SK-N-SH (cell line): ENCODE measurements around the gene MAML3. TPM values are rescaled to one million over a fixed set of nuclear protein-coding genes. Genes with fewer than 3 reads are reported as not detected.
A peak's percentile ranks its signal among the peaks of the same experiment; 100 is the strongest.

Experiments
- CTCF ChIA-PET: fragments of 300-600, 350-600 bp; formaldehyde crosslinking; extraction: SDS; loops from one replicate; lab custom pipeline; 2021; lab: Yijun Ruan, JAX
- POLR2A ChIA-PET: fragments of 350-600 bp; sonication (Branson Sonifier 250); formaldehyde crosslinking; extraction: SDS; loops from one replicate; lab custom pipeline; 2020; ENCODE audit warnings: antibody characterized with exemption, inconsistent platforms; lab: Yijun Ruan, JAX
- DNase-seq: peaks from one replicate; pipeline ENCODE4 v3.0.0; 2012
- H2AFZ ChIP-seq: fragments of 200-600 bp; sonication (generic); 2 replicates; pipeline ENCODE4 v1.8.1; 2016; ENCODE audit warnings: antibody characterized with exemption, mild to moderate bottlenecking, low read depth
- H3F3A ChIP-seq: fragments of 200-600 bp; sonication (generic); replicated peaks from 2 replicates; pipeline ENCODE3; 2016; ENCODE audit warnings: antibody characterized with exemption, mild to moderate bottlenecking; ENCODE audit not compliant: insufficient read depth
- H3K27ac ChIP-seq, 2 experiments: fragments of 200-500 bp in 1 of 2; fragments of 200-600 bp in 1 of 2; sonication (Bioruptor generic) in 1 of 2; sonication (generic), shearing (Covaris generic) in 1 of 2; 2 replicates each; pipeline versions ENCODE4 v1.5.1 to v1.6.1; 2014 to 2016; ENCODE audit warnings: low read depth in 2 of 2, inconsistent platforms in 1 of 2, low read length in 1 of 2, mild to moderate bottlenecking in 1 of 2, mixed read lengths in 1 of 2
- H3K27me3 ChIP-seq: fragments of 200-600 bp; sonication (generic), shearing (Covaris generic); 2 replicates; pipeline ENCODE4 v1.6.1; 2016; ENCODE audit warnings: mixed run types; ENCODE audit not compliant: insufficient read depth
- H3K36me3 ChIP-seq, 2 experiments: fragments of 200-500 bp in 1 of 2; fragments of 200-600 bp in 1 of 2; sonication (Bioruptor generic) in 1 of 2; sonication (generic) in 1 of 2; replicated peaks in 1 of 2; 2 replicates each; pipeline versions ENCODE3 to v1.5.1; 2014 to 2016; ENCODE audit warnings: low read length in 1 of 2, mild to moderate bottlenecking in 1 of 2; ENCODE audit not compliant: insufficient read depth in 2 of 2, control insufficient read depth in 1 of 2
- H3K4me1 ChIP-seq, 2 experiments: fragments of 200-500 bp in 1 of 2; fragments of 200-600 bp in 1 of 2; sonication (Bioruptor generic) in 1 of 2; sonication (generic), shearing (Covaris generic) in 1 of 2; 2 replicates each; pipeline versions ENCODE4 v1.5.1 to v1.6.1; 2014 to 2016; ENCODE audit warnings: low read depth in 1 of 2, low read length in 1 of 2, mixed run types in 1 of 2; ENCODE audit not compliant: insufficient read depth in 2 of 2, control insufficient read depth in 1 of 2
- H3K4me2 ChIP-seq: fragments of 200-600 bp; sonication (generic), shearing (Covaris generic); 2 replicates; pipeline ENCODE4 v1.6.1; 2017; ENCODE audit warnings: mixed run types
- H3K4me3 ChIP-seq, 2 experiments: fragments of 200-500 bp in 1 of 2; fragments of 200-600 bp in 1 of 2; sonication (Bioruptor generic) in 1 of 2; sonication (generic), shearing (Covaris generic) in 1 of 2; 2 replicates each; pipeline versions ENCODE4 v1.5.1 to v1.8.1; 2014 to 2016; ENCODE audit warnings: low read depth in 2 of 2, inconsistent platforms in 1 of 2, low read length in 1 of 2, mild to moderate bottlenecking in 1 of 2, mixed read lengths in 1 of 2, moderate library complexity in 1 of 2
- H3K79me2 ChIP-seq: fragments of 200-600 bp; sonication (generic); 2 replicates; pipeline ENCODE4 v1.8.1; 2017; ENCODE audit warnings: mild to moderate bottlenecking; ENCODE audit not compliant: insufficient read depth
- H3K9ac ChIP-seq: fragments of 200-600 bp; sonication (generic); 2 replicates; pipeline ENCODE4 v1.6.1; 2017; ENCODE audit warnings: mixed run types
- H3K9me2 ChIP-seq: fragments of 200-600 bp; sonication (generic); 2 replicates; pipeline ENCODE4 v1.6.1; 2017; ENCODE audit warnings: mixed run types
- H3K9me3 ChIP-seq: fragments of 200-600 bp; sonication (generic); 2 replicates; pipeline ENCODE4 v1.6.1; 2017; ENCODE audit warnings: mixed run types, mild to moderate bottlenecking, moderate library complexity
- H4K20me1 ChIP-seq: fragments of 200-600 bp; sonication (generic); 2 replicates; pipeline ENCODE4 v1.6.1; 2017; ENCODE audit warnings: mild to moderate bottlenecking, mixed run types; ENCODE audit not compliant: insufficient read depth
- CHD2 ChIP-seq: fragments of 150-350 bp; IDR thresholded peaks from 2 replicates; pipeline ENCODE4 v1.6.1; 2018; ENCODE audit warnings: low read length; ENCODE audit not compliant: partially characterized antibody
- EP300 ChIP-seq, 2 experiments: IDR thresholded peaks; 2 replicates each; pipeline versions ENCODE4 v1.4.0 to v1.6.1; 2012; ENCODE audit warnings: borderline replicate concordance in 1 of 2, low read depth in 1 of 2, low read length in 1 of 2
- FOXM1 ChIP-seq: IDR thresholded peaks from 2 replicates; pipeline ENCODE4 v1.4.0; 2012; ENCODE audit warnings: low read depth, mild to moderate bottlenecking
- GABPA ChIP-seq: IDR thresholded peaks from 2 replicates; pipeline ENCODE4 v1.4.0; 2012; ENCODE audit warnings: low read depth, mild to moderate bottlenecking
- IRF3 ChIP-seq: fragments of 150-350 bp; IDR thresholded peaks from 2 replicates; pipeline ENCODE4 v1.6.1; 2016; ENCODE audit warnings: mild to moderate bottlenecking, low read depth, low read length
- JUND ChIP-seq: IDR thresholded peaks from 2 replicates; pipeline ENCODE4 v1.4.0; 2012
- NFIC ChIP-seq: IDR thresholded peaks from 2 replicates; pipeline ENCODE4 v1.4.0; 2012; ENCODE audit warnings: borderline replicate concordance
- PBX3 ChIP-seq: IDR thresholded peaks from 2 replicates; pipeline ENCODE4; 2012
- POLR2AphosphoS5 ChIP-seq: IDR thresholded peaks from 2 replicates; pipeline ENCODE4 v1.6.1; 2012; ENCODE audit warnings: low read depth, low read length
- RAD21 ChIP-seq: IDR thresholded peaks from 2 replicates; pipeline ENCODE4 v1.6.1; 2012; ENCODE audit warnings: mild to moderate bottlenecking, low read length
- SIN3A ChIP-seq: IDR thresholded peaks from 2 replicates; pipeline ENCODE4 v1.6.1; 2012; ENCODE audit warnings: low read depth, mild to moderate bottlenecking, low read length, moderate library complexity, borderline replicate concordance
- SMC3 ChIP-seq: IDR thresholded peaks from 2 replicates; pipeline ENCODE4 v1.6.1; 2012; ENCODE audit warnings: low read depth, low read length, improper control_type of control experiment
- TAF1 ChIP-seq: IDR thresholded peaks from 2 replicates; pipeline ENCODE4 v1.6.1; 2012; ENCODE audit warnings: low read depth, mild to moderate bottlenecking, low read length, moderate library complexity, borderline replicate concordance
- TEAD4 ChIP-seq: IDR thresholded peaks from 2 replicates; pipeline ENCODE4 v1.4.0; 2012; ENCODE audit warnings: mild to moderate bottlenecking, borderline replicate concordance; ENCODE audit not compliant: insufficient read depth
- USF1 ChIP-seq: IDR thresholded peaks from 2 replicates; pipeline ENCODE4 v1.4.0; 2012; ENCODE audit warnings: low read depth, borderline replicate concordance
- USF2 ChIP-seq: fragments of 150-350 bp; IDR thresholded peaks from 2 replicates; pipeline ENCODE4 v1.6.1; 2017; ENCODE audit warnings: antibody characterized with exemption, low read length, low read depth, borderline replicate concordance
- ZBTB33 ChIP-seq: IDR thresholded peaks from 2 replicates; pipeline ENCODE4 v1.4.0; 2012; ENCODE audit warnings: low read depth, borderline replicate concordance
- WGBS: methylation state at CpG from one replicate; pipeline ENCODE4 v1.1.6; 2017; ENCODE audit warnings: low lambda C conversion rate; 5-methylcytosine and 5-hydroxymethylcytosine counted together
- polyA plus RNA-seq, 3 experiments: library from polyadenylated mRNA; depleted of rRNA; stranded (reverse); fragments of >200 nt; gene quantifications; 2 replicates each; pipeline ENCODE4 v1.2.3, GENCODE V29; 2012

Gene MAML3
- polyA plus RNA-seq, 1 of the 3 experiments (the other 2 are of a cell fraction): 5.3 TPM

- peak overlapping the region in 1 of 2 experiments; percentile 11; a peak in 2 of 4 replicates for H3K27ac ChIP-seq
- H3K79me2 ChIP-seq: peaks cover 23% of the 10 kb centered on the region
- no peaks in the 10 kb centered on the region for H3K36me3 ChIP-seq
- H3K4me1 ChIP-seq: peaks cover 21 to 31% of the 10 kb centered on the region in 2 experiments
- H4K20me1 ChIP-seq: no peaks in the 10 kb centered on the region
- WGBS: 80% methylated on average over 6 of the region's 6 CpGs
- TF ChIP-seq FOXM1 (no peak), GABPA (no peak), CHD2 (no peak), POLR2AphosphoS5 (no peak), EP300 (IDR thresholded peaks at IDR 0.05; ENCODE audit: borderline replicate concordance in 1 of 2, low read depth in 1 of 2, low read length in 1 of 2) (no peak), SMC3 (no peak), RAD21 (no peak), NFIC (no peak), SIN3A (no peak), IRF3 (no peak), TAF1 (no peak), ZBTB33 (no peak), TEAD4 (no peak), JUND (no peak), USF1 (no peak)
- DNase-seq: no peak
- H3K4me3 ChIP-seq: no peak overlapping the region
- ChIA-PET POLR2A (no interaction called here), CTCF (interaction anchor here (1.0 to 2.2 kb wide), 2 partner anchors 10 to 87 kb away, joined by 3 to 9 read pairs; no protein-coding TSS in a partner anchor)
- H3K27me3 ChIP-seq: no peaks in the 10 kb centered on the region
- H3K9me2 ChIP-seq: no peaks in the 10 kb centered on the region
- no peaks in the 10 kb centered on the region for H3K9me3 ChIP-seq
- H2AFZ ChIP-seq: no peak overlapping the region
- no peak overlapping the region for H3K9ac ChIP-seq
- H3F3A ChIP-seq: peaks cover 9% of the 10 kb centered on the region
- H3K4me2 ChIP-seq: no peak overlapping the region
Measured at GRCh38 chr4:140138428-140138827, 15.6 kb downstream of the MAML3 start.

- CTCF ChIA-PET: interaction anchor here (1.0 kb wide), 1 partner anchor 86 kb away, joined by 3 read pairs; no protein-coding TSS in a partner anchor
- peak overlapping the region; percentile 10 to 53; a peak in 2 of 4 replicates for H3K27ac ChIP-seq
- TF ChIP-seq GABPA: no peak
- TF ChIP-seq ZBTB33: no peak
- no peak for TF ChIP-seq FOXM1
- no peak for TF ChIP-seq TAF1
- no peak for TF ChIP-seq USF2
- TF ChIP-seq PBX3: no peak
- no peak overlapping the region for H3K9ac ChIP-seq
- no peaks in the 10 kb centered on the region for H3K9me3 ChIP-seq
- peaks cover 9% of the 10 kb centered on the region for H3F3A ChIP-seq
- no peaks in the 10 kb centered on the region for H3K9me2 ChIP-seq
- 68% methylated on average over 3 of the region's 3 CpGs for WGBS
- POLR2A ChIA-PET: no interaction called here
- no peaks in the 10 kb centered on the region for H4K20me1 ChIP-seq
- no peak for DNase-seq
- H3K79me2 ChIP-seq: peaks cover 16% of the 10 kb centered on the region
- H2AFZ ChIP-seq: no peak overlapping the region
- no peaks in the 10 kb centered on the region for H3K36me3 ChIP-seq
- no peak overlapping the region for H3K4me3 ChIP-seq
- H3K27me3 ChIP-seq: no peaks in the 10 kb centered on the region
- no peak overlapping the region for H3K4me2 ChIP-seq
- H3K4me1 ChIP-seq: peaks cover 21 to 31% of the 10 kb centered on the region in 2 experiments
Measured at GRCh38 chr4:140137671-140138070, 16.3 kb downstream of the MAML3 start.
